ENCODE results near the gene ALAS1. TPM values are rescaled to one million over a fixed set of nuclear protein-coding genes. Genes with fewer than 3 reads are reported as not detected.

ALAS1 gene
- total RNA-seq, 1 donor from 2014 or later = 56.3 TPM

DNA sequence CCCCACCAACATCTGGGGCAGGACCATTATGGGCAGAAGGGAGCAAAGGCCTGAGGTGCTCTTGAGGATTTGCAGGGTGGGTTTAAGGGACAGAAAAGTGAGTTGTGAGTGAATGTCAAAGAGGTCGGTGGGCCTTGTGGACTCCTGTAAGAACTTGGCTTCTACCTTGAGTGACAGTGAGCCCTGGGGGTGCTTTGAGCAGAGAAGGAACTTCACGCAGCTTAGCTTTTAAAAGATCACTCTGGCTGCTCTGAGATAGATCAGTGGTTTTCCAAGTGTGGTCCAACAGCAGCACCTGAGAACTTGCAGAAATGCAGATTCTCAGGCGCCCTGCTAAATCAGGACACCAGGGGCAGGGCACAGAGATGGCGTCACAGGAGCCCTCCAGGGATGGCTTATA is 15.3 kb upstream of the ALAS1 start:
- H3K4me1 ChIP-seq (ENCODE audit: insufficient read depth, low read length) = no peaks in the 10 kb centered on the region
- H3K27ac Mint-ChIP-seq (ENCODE audit: unreplicated experiment) = no peak overlapping the region
- no peaks in the 10 kb centered on the region for H3K9me3 ChIP-seq (ENCODE audit: insufficient read depth, low read depth, low read length)
- no peaks in the 10 kb centered on the region for H4K20me1 ChIP-seq (ENCODE audit: insufficient read depth, low read length)
- no peak overlapping the region for H3K9ac ChIP-seq (ENCODE audit: low read length)
- H3K27ac ChIP-seq (ENCODE audit: low read depth, low read length) = no peak overlapping the region
- peaks cover 21% of the 10 kb centered on the region for H3K27me3 Mint-ChIP-seq (ENCODE audit: low read depth, unreplicated experiment)
- TF ChIP-seq, protein P1, sequence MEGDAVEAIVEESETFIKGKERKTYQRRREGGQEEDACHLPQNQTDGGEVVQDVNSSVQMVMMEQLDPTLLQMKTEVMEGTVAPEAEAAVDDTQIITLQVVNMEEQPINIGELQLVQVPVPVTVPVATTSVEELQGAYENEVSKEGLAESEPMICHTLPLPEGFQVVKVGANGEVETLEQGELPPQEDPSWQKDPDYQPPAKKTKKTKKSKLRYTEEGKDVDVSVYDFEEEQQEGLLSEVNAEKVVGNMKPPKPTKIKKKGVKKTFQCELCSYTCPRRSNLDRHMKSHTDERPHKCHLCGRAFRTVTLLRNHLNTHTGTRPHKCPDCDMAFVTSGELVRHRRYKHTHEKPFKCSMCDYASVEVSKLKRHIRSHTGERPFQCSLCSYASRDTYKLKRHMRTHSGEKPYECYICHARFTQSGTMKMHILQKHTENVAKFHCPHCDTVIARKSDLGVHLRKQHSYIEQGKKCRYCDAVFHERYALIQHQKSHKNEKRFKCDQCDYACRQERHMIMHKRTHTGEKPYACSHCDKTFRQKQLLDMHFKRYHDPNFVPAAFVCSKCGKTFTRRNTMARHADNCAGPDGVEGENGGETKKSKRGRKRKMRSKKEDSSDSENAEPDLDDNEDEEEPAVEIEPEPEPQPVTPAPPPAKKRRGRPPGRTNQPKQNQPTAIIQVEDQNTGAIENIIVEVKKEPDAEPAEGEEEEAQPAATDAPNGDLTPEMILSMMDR (IDR thresholded peaks at IDR 0.05; ENCODE audit: insufficient read depth, low read depth, low read length) = no peak
- no peak for TF ChIP-seq EZH2 (IDR thresholded peaks at IDR 0.05; ENCODE audit: insufficient read depth, low read length)
- peaks cover 1% of the 10 kb centered on the region for H3K4me1 Mint-ChIP-seq (ENCODE audit: low read depth, unreplicated experiment)
- no peaks in the 10 kb centered on the region for H3K36me3 ChIP-seq (ENCODE audit: insufficient read depth, low read length)
- no peaks in the 10 kb centered on the region for H3K27me3 ChIP-seq (ENCODE audit: insufficient read depth, low read length)
- no peak overlapping the region for H2AFZ ChIP-seq (ENCODE audit: low read depth, low read length)
- no peak overlapping the region for H3K4me2 ChIP-seq (ENCODE audit: low read length)
- H3K79me2 ChIP-seq (ENCODE audit: insufficient read depth, low read length) = no peaks in the 10 kb centered on the region
- no peak overlapping the region for H3K4me3 Mint-ChIP-seq (ENCODE audit: unreplicated experiment)
- no peak overlapping the region for H3K4me3 ChIP-seq (ENCODE audit: insufficient read depth, low read depth, low read length)
- no peaks in the 10 kb centered on the region for H3K36me3 Mint-ChIP-seq (ENCODE audit: low read depth, unreplicated experiment)
- DNase-seq (ENCODE audit: low read depth) = no peak
- H3K9me3 Mint-ChIP-seq (ENCODE audit: unreplicated experiment) = peaks cover 6% of the 10 kb centered on the region
- FAIRE-seq = no peak

DNA sequence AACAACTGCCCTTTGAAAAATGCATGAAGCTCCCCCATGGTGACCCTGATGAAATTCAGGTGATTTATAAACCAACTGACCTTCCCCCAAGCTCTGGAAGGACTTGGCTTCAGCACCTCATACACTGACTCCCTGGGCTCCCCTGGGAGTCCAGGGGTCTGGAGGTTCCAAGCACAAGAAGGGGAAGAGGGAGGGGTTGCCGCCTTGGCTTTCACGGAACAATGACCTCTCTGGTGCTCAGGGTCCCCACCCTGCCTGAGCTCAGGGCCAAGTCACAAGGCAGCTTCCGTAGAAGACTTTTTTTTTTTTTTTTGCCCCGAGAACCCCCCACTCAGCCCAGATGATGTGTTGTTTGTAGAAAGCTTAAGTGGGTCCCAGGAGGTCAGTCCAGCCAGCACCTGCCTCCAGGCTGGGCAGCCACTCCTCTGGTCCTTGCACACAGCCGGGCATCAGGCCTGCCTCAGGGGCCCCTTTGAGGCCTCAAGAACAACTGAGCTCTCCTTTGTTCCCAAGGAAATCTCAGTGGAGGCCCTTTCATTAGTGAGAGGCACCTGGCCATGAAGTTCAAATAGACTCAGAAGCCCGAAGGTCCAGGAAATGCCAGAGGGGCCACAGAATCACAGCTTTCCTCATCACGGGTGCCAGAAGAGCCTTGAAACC is 14.0 kb upstream of the ALAS1 start:
- Mint-ChIP-seq H3K27me3 (ENCODE audit: low read depth, unreplicated experiment) (peaks cover 10% of the 10 kb centered on the region), H3K4me1 (ENCODE audit: low read depth, unreplicated experiment) (peaks cover 1% of the 10 kb centered on the region), H3K27ac (ENCODE audit: unreplicated experiment) (no peak overlapping the region), H3K36me3 (ENCODE audit: low read depth, unreplicated experiment) (no peaks in the 10 kb centered on the region), H3K9me3 (ENCODE audit: unreplicated experiment) (peaks cover 6% of the 10 kb centered on the region), H3K4me3 (ENCODE audit: unreplicated experiment) (no peak overlapping the region)
- Histone ChIP-seq H3K27me3 (ENCODE audit: insufficient read depth, low read length) (no peaks in the 10 kb centered on the region), H3K4me2 (ENCODE audit: low read length) (no peak overlapping the region), H2AFZ (ENCODE audit: low read depth, low read length) (no peak overlapping the region), H3K79me2 (ENCODE audit: insufficient read depth, low read length) (no peaks in the 10 kb centered on the region), H3K36me3 (ENCODE audit: insufficient read depth, low read length) (no peaks in the 10 kb centered on the region), H3K27ac (ENCODE audit: low read depth, low read length) (no peak overlapping the region), H4K20me1 (ENCODE audit: insufficient read depth, low read length) (no peaks in the 10 kb centered on the region), H3K9me3 (ENCODE audit: insufficient read depth, low read depth, low read length) (no peaks in the 10 kb centered on the region), H3K4me1 (ENCODE audit: insufficient read depth, low read length) (no peaks in the 10 kb centered on the region), H3K4me3 (ENCODE audit: insufficient read depth, low read depth, low read length) (no peak overlapping the region), H3K9ac (ENCODE audit: low read length) (no peak overlapping the region)
- DNase-seq (ENCODE audit: low read depth) (no peak), FAIRE-seq (no peak)
- TF ChIP-seq, protein P1 (IDR thresholded peaks at IDR 0.05; ENCODE audit: insufficient read depth, low read depth, low read length) = no peak
- no peak for TF ChIP-seq EZH2 (IDR thresholded peaks at IDR 0.05; ENCODE audit: insufficient read depth, low read length)

DNA sequence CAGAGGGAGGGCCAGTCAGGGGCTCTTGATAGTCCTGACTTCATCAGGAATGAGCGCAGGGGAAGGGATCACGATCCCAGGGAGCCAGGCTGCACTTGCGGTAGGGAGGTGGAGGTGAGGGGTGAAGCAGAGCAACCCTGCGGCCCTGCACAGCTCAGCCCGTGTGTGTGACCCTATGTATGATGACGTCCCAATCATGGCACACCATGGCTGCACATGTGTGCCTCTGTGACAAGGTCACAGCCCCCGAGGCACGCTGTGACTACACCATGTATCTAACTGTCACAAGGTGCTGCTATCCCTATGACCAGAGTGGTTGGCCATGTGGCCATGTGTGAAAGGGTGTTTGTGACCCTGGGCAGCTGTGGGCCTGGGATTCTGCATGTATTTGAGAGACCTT is 13.3 kb upstream of the ALAS1 start:
- no peaks in the 10 kb centered on the region for H3K27me3 ChIP-seq (ENCODE audit: insufficient read depth, low read length)
- H3K79me2 ChIP-seq (ENCODE audit: insufficient read depth, low read length) = no peaks in the 10 kb centered on the region
- Mint-ChIP-seq H3K27me3 (ENCODE audit: low read depth, unreplicated experiment) (peaks cover 10% of the 10 kb centered on the region), H3K27ac (ENCODE audit: unreplicated experiment) (no peak overlapping the region), H3K4me3 (ENCODE audit: unreplicated experiment) (no peak overlapping the region), H3K4me1 (ENCODE audit: low read depth, unreplicated experiment) (peaks cover 1% of the 10 kb centered on the region), H3K36me3 (ENCODE audit: low read depth, unreplicated experiment) (no peaks in the 10 kb centered on the region), H3K9me3 (ENCODE audit: unreplicated experiment) (peaks cover 6% of the 10 kb centered on the region)
- H4K20me1 ChIP-seq (ENCODE audit: insufficient read depth, low read length) = no peaks in the 10 kb centered on the region
- H3K4me2 ChIP-seq (ENCODE audit: low read length) = no peak overlapping the region
- H3K36me3 ChIP-seq (ENCODE audit: insufficient read depth, low read length) = no peaks in the 10 kb centered on the region
- FAIRE-seq (no peak), DNase-seq (ENCODE audit: low read depth) (no peak)
- H3K4me3 ChIP-seq (ENCODE audit: insufficient read depth, low read depth, low read length) = no peak overlapping the region
- H3K9ac ChIP-seq (ENCODE audit: low read length) = no peak overlapping the region
- H3K9me3 ChIP-seq (ENCODE audit: insufficient read depth, low read depth, low read length) = no peaks in the 10 kb centered on the region
- H3K4me1 ChIP-seq (ENCODE audit: insufficient read depth, low read length) = no peaks in the 10 kb centered on the region
- TF ChIP-seq, protein P1 (IDR thresholded peaks at IDR 0.05; ENCODE audit: insufficient read depth, low read depth, low read length) = no peak
- TF ChIP-seq EZH2 (IDR thresholded peaks at IDR 0.05; ENCODE audit: insufficient read depth, low read length) = no peak
- H2AFZ ChIP-seq (ENCODE audit: low read depth, low read length) = no peak overlapping the region
- no peak overlapping the region for H3K27ac ChIP-seq (ENCODE audit: low read depth, low read length)
